Measurements from ENCODE around the gene CSF2RB.

CSF2RB gene

DNA sequence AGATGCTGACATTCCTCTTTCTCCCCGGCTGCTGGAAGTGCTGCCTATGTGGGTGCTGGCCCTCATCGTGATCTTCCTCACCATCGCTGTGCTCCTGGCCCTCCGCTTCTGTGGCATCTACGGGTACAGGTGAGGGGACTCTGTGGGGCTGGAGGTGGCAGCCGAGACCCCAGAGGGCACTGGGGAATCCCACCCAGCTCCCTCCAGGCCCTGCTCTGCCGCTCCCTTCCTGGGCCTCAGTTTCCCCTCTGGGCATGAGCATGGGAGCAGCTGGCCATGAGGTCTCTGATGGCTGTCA is 21.8 kb downstream of the CSF2RB start:
- no peaks in the 10 kb centered on the region for H3K79me2 ChIP-seq (ENCODE audit: insufficient read depth, low read length)

DNA sequence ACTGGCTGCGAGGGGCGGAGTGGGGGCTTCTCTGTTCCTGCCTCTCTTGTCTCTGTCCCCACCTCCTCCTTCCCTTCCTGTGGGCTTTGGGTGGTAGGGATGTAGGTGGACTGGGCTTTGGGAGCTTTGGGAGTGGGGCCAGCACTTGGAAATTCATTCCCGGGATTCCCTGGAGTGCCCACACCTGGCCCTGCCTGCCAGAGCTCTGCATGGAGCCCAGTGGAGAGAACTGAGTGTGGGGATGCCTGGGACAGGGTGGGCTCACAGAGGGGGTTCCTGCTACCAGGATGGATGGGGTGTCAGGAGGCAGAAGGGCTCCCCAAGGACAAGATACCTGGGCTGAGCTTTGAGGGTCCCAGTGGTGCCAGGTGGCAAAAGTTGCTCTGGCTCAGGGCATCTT is 22.3 kb downstream of the CSF2RB start:
- Histone ChIP-seq H3K4me2 (ENCODE audit: low read depth, low read length, poor library complexity, severe bottlenecking) (no peak overlapping the region), H3K36me3 (ENCODE audit: insufficient read depth, low read length) (no peaks in the 10 kb centered on the region), H3K79me2 (ENCODE audit: insufficient read depth, low read length) (no peaks in the 10 kb centered on the region), H3F3A (ENCODE audit: low read depth) (no peaks in the 10 kb centered on the region), H3K4me1 (ENCODE audit: insufficient read depth, low read length, poor library complexity, severe bottlenecking) (no peaks in the 10 kb centered on the region), H4K20me1 (ENCODE audit: insufficient read depth, low read length, poor library complexity, severe bottlenecking) (no peaks in the 10 kb centered on the region), H3K27me3 (ENCODE audit: insufficient read depth, low read length, poor library complexity, severe bottlenecking) (no peaks in the 10 kb centered on the region), H2AFZ (ENCODE audit: low read length) (no peak overlapping the region), H3K9me2 (replicated peaks; ENCODE audit: low read depth, low read length) (no peaks in the 10 kb centered on the region), H3K9ac (ENCODE audit: low read depth, low read length, poor library complexity, severe bottlenecking) (no peak overlapping the region), H3K4me3 (ENCODE audit: low read length, poor library complexity, severe bottlenecking) (no peak overlapping the region), H3K9me3 (ENCODE audit: insufficient read depth, low read depth, low read length) (no peaks in the 10 kb centered on the region)
- TF ChIP-seq, protein P1, sequence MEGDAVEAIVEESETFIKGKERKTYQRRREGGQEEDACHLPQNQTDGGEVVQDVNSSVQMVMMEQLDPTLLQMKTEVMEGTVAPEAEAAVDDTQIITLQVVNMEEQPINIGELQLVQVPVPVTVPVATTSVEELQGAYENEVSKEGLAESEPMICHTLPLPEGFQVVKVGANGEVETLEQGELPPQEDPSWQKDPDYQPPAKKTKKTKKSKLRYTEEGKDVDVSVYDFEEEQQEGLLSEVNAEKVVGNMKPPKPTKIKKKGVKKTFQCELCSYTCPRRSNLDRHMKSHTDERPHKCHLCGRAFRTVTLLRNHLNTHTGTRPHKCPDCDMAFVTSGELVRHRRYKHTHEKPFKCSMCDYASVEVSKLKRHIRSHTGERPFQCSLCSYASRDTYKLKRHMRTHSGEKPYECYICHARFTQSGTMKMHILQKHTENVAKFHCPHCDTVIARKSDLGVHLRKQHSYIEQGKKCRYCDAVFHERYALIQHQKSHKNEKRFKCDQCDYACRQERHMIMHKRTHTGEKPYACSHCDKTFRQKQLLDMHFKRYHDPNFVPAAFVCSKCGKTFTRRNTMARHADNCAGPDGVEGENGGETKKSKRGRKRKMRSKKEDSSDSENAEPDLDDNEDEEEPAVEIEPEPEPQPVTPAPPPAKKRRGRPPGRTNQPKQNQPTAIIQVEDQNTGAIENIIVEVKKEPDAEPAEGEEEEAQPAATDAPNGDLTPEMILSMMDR (conservative IDR thresholded peaks at IDR 0.05; ENCODE audit: low read length): no peak
- no peak for TF ChIP-seq EZH2phosphoT487 (IDR thresholded peaks at IDR 0.05; ENCODE audit: borderline replicate concordance)

More for the DNA sequence above, 21.8 kb downstream of the CSF2RB start:
- Histone ChIP-seq H3K36me3 (ENCODE audit: insufficient read depth, low read length) (no peaks in the 10 kb centered on the region), H4K20me1 (ENCODE audit: insufficient read depth, low read length, poor library complexity, severe bottlenecking) (no peaks in the 10 kb centered on the region), H3K9ac (ENCODE audit: low read depth, low read length, poor library complexity, severe bottlenecking) (no peak overlapping the region), H3K4me3 (ENCODE audit: low read length, poor library complexity, severe bottlenecking) (no peak overlapping the region), H3F3A (ENCODE audit: low read depth) (no peaks in the 10 kb centered on the region), H3K27me3 (ENCODE audit: insufficient read depth, low read length, poor library complexity, severe bottlenecking) (no peaks in the 10 kb centered on the region), H3K4me1 (ENCODE audit: insufficient read depth, low read length, poor library complexity, severe bottlenecking) (no peaks in the 10 kb centered on the region), H3K4me2 (ENCODE audit: low read depth, low read length, poor library complexity, severe bottlenecking) (no peak overlapping the region), H3K9me3 (ENCODE audit: insufficient read depth, low read depth, low read length) (no peaks in the 10 kb centered on the region), H3K9me2 (replicated peaks; ENCODE audit: low read depth, low read length) (no peaks in the 10 kb centered on the region), H2AFZ (ENCODE audit: low read length) (no peak overlapping the region)
- TF ChIP-seq, protein P1 (conservative IDR thresholded peaks at IDR 0.05; ENCODE audit: low read length): no peak
- no peak for TF ChIP-seq EZH2phosphoT487 (IDR thresholded peaks at IDR 0.05; ENCODE audit: borderline replicate concordance)

DNA sequence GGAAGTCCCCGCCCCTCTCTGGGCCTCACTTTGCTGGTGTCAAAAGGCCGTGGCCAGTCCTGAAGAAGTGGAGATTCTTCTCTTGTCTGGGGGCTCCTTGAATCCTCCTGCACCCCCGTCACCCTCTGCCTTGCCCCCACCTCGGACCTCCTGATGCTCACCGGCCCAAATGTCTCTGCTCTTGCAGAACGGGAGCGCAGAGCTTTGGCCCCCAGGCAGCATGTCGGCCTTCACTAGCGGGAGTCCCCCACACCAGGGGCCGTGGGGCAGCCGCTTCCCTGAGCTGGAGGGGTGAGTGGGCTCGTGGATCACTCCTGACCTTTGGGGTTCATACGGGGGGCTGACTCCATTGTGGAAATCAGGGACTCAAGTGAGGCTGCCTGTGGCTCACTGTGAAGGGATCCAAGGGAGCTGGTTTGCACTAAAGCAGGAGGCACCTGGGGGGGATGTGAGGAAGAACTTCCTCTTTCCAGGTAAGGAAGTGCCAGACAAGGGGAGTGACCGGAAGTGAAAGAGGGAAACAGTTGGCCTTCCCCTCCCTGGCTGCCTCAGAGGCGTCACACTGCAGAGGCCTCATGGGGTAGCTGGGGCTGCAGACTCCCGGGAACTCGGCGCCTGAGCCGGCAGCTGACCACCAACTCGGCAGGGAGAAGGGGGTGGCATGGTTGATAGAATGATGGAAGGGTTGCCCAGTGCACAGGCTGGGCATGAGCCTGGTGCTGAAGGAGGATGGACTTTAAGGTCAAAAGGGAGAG is 23.1 kb downstream of the CSF2RB start:
- H2AFZ ChIP-seq (ENCODE audit: low read length): no peak overlapping the region
- H3K4me3 ChIP-seq (ENCODE audit: low read length, poor library complexity, severe bottlenecking): no peak overlapping the region
- H3K9ac ChIP-seq (ENCODE audit: low read depth, low read length, poor library complexity, severe bottlenecking): no peak overlapping the region
- H3K79me2 ChIP-seq (ENCODE audit: insufficient read depth, low read length): no peaks in the 10 kb centered on the region
- H3K9me2 ChIP-seq (replicated peaks; ENCODE audit: low read depth, low read length): no peaks in the 10 kb centered on the region
- H3K27me3 ChIP-seq (ENCODE audit: insufficient read depth, low read length, poor library complexity, severe bottlenecking): no peaks in the 10 kb centered on the region
- H3K36me3 ChIP-seq (ENCODE audit: insufficient read depth, low read length): no peaks in the 10 kb centered on the region
- H4K20me1 ChIP-seq (ENCODE audit: insufficient read depth, low read length, poor library complexity, severe bottlenecking): no peaks in the 10 kb centered on the region
- TF ChIP-seq EZH2phosphoT487 (IDR thresholded peaks at IDR 0.05; ENCODE audit: borderline replicate concordance): no peak
- TF ChIP-seq, protein P1 (conservative IDR thresholded peaks at IDR 0.05; ENCODE audit: low read length): no peak
- H3F3A ChIP-seq (ENCODE audit: low read depth): no peaks in the 10 kb centered on the region
- H3K4me2 ChIP-seq (ENCODE audit: low read depth, low read length, poor library complexity, severe bottlenecking): no peak overlapping the region
- H3K9me3 ChIP-seq (ENCODE audit: insufficient read depth, low read depth, low read length): no peaks in the 10 kb centered on the region
- no peaks in the 10 kb centered on the region for H3K4me1 ChIP-seq (ENCODE audit: insufficient read depth, low read length, poor library complexity, severe bottlenecking)

All from Loucy (cell line).